Measurements from ENCODE around the gene MVK. TPM values are rescaled to one million over a fixed set of nuclear protein-coding genes. Genes with fewer than 3 reads are reported as not detected.

MVK gene
- total RNA-seq, 1 experiment from 2014 or later: 19.2 TPM

- H3K27ac Mint-ChIP-seq: no peak overlapping the region
- no peak overlapping the region for H2BK120ac ChIP-seq (ENCODE audit: low read depth, low read length, poor library complexity, severe bottlenecking)
- no peak for TF ChIP-seq CTCF (conservative IDR thresholded peaks at IDR 0.05)
- DNase-seq: no peak
- H2BK12ac ChIP-seq (ENCODE audit: insufficient read length, low read depth, low read length): no peak overlapping the region
- no peaks in the 10 kb centered on the region for H3K79me2 ChIP-seq (ENCODE audit: insufficient read depth, low read length)
- WGBS (ENCODE audit: extremely low coverage, insufficient read length, low lambda C conversion rate): no CpG with 5 or more reads among the region's 9 CpGs
- no peak overlapping the region for H4K5ac ChIP-seq (ENCODE audit: insufficient read length, low read depth, low read length)
- H3K4me2 ChIP-seq (ENCODE audit: insufficient read depth, insufficient read length, low read length): no peak overlapping the region
- H3K23ac ChIP-seq (ENCODE audit: insufficient read length, low read depth, low read length): no peak overlapping the region
- H3K4me1 ChIP-seq (ENCODE audit: insufficient read depth, low read length): no peaks in the 10 kb centered on the region
- H4K91ac ChIP-seq (ENCODE audit: insufficient read length, low read depth, low read length): no peak overlapping the region
- H3K4me3 Mint-ChIP-seq: no peak overlapping the region
- H3K14ac ChIP-seq (ENCODE audit: insufficient read depth, low read length): peak overlapping the region; percentile 37; the same call in 1 of the 2 replicates
- H3K18ac ChIP-seq (ENCODE audit: insufficient read length, low read depth, low read length): no peak overlapping the region
- no peaks in the 10 kb centered on the region for H3K9me3 ChIP-seq (ENCODE audit: control insufficient read depth, low read depth, low read length)
- H3K27me3 Mint-ChIP-seq (ENCODE audit: low read depth): no peaks in the 10 kb centered on the region
- no peaks in the 10 kb centered on the region for H3K23me2 ChIP-seq (ENCODE audit: insufficient read length, low read depth, low read length, poor library complexity, severe bottlenecking)
- no peaks in the 10 kb centered on the region for H3K9me3 Mint-ChIP-seq
- no peak overlapping the region for H2BK20ac ChIP-seq (ENCODE audit: low read depth, low read length, poor library complexity, severe bottlenecking)
- H3K36me3 Mint-ChIP-seq (ENCODE audit: insufficient read depth in 1 of 3, low read depth in 3 of 3): peaks cover 0 to 3% (median 0%) of the 10 kb centered on the region in 3 experiments; a peak in 2 of 7 replicates
- H3K4me1 Mint-ChIP-seq: 0 out of 4 replicates have a peak, but pooled peaks cover 4 to 6% of the 10 kb centered on the region in 2 experiments
- no peaks in the 10 kb centered on the region for H3K27me3 ChIP-seq (ENCODE audit: insufficient read depth, low read length)
- no peak overlapping the region for H3K27ac ChIP-seq (ENCODE audit: insufficient read length, low read depth, low read length)
- H4K8ac ChIP-seq (replicated peaks; ENCODE audit: insufficient read length, low read depth, low read length): no peak overlapping the region
- H4K20me1 ChIP-seq (ENCODE audit: control insufficient read depth, insufficient read depth, insufficient read length): no peaks in the 10 kb centered on the region
- no peak overlapping the region for H3T11ph ChIP-seq (ENCODE audit: low read length)
- no peak overlapping the region for H2AFZ ChIP-seq (ENCODE audit: low read length)
- no peak overlapping the region for H3K56ac ChIP-seq (ENCODE audit: insufficient read length, low read depth, low read length)
- no peak overlapping the region for H3K9ac ChIP-seq (ENCODE audit: extremely low read depth, insufficient read length, low read length)
- no peak overlapping the region for H2BK5ac ChIP-seq (ENCODE audit: insufficient read length, low read length)
- no peak overlapping the region for H2BK15ac ChIP-seq (ENCODE audit: low read depth, low read length)
- H3K4ac ChIP-seq (ENCODE audit: low read depth, low read length): no peak overlapping the region
- no peaks in the 10 kb centered on the region for H3K79me1 ChIP-seq (ENCODE audit: insufficient read depth, low read depth, low read length, poor library complexity, severe bottlenecking)
- no peak overlapping the region for H2AK5ac ChIP-seq (ENCODE audit: insufficient read length, low read length)
Observed at GRCh38 chr12:109539508-109539907, 34.1 kb upstream of the MVK start.

All from H9 (cell line).